T1000 (cell line): Measurements from ENCODE around the gene PKN1.
A peak's percentile ranks its signal among the peaks of the same experiment; 100 is the strongest.

ENCODE experiments used
- DNase-seq: peaks from one replicate; lab custom pipeline; 2025; ENCODE audit warnings: mixed read lengths; lab: John Stamatoyannopoulos, UW

Gene PKN1

DNA sequence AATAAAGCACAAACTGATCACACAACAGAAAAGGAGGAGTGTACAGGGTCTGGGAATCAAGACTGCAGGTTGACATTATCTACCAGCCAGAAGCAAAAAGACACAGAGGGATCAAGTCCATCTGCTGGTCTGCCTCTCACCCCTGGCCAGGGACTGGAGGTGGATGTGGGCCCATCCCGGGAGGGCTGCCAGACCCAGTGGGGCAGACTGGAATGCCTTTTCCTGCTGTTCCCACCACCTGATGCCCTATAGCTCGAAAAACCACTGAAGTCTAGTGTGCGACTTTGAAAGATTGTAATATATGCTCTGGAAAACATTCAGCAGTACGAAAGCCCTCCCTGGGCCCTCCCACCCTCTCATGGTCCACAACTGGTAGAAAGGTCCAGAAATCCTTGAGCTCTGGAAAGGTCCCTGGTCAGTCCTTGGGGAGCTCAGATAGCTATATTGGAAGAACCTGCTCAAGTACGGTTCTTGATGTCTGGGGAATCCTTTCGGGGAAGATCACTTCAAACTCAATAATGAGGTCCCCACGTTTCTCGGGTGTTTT is 82.5 kb downstream of the PKN1 start:
- no peak for DNase-seq

DNA sequence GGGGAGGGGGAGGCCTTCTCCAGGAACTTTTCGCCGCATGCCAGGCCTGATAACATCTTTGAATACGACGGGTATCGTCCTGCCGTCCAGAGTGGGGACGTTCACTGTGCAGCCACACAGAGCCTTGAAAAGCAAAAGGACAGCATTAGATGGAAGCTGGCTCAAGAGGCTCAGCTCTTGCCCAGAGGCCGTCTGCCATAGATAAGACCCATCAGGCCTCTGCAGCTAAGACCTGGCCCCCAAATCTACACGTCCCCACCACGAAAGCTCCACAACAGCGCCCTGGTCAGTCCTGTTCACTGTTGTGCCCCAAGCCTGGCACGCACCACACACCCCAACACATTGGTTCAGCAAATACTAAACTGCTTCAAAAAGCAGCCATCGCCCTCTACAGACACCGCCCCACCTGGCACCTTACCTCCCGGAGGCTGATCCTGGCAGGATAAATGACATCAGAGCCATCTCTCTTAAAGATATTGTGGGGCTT is 83.0 kb downstream of the PKN1 start:
- DNase-seq, result no peak

DNA sequence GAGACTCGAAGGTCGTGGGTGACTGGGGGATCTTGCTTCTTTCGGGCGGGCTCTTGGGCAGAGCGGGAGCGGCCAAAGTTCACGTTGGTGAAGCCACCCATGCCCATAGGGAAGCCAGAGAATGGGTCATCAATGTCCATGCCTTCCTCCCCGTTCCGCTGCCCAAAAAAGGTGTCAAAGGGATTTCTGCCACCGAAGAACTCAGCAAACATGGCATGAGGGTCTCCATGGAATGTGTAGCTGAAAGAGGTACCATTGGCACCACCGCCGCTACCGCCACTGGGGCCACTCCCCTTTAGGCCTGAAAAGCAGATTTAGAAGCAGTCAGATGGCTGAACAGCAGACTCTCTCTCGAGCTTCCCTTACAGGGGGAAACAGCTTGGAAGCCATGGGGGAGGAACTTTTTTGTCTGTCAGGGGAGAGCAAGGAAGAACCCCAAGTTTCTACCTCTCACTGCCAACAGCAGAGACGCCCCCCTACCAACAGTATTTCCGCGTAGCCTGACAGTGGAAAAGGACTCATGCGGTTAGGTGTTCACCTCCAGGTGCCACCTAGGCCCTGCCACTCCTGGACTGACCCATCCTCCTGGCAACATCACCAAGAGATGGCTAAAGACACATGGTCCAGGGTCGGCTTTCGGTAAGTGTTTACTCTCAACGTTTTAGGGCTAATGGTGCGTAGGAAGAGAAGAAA is 83.8 kb downstream of the PKN1 start:
- DNase-seq, result no peak

DNA sequence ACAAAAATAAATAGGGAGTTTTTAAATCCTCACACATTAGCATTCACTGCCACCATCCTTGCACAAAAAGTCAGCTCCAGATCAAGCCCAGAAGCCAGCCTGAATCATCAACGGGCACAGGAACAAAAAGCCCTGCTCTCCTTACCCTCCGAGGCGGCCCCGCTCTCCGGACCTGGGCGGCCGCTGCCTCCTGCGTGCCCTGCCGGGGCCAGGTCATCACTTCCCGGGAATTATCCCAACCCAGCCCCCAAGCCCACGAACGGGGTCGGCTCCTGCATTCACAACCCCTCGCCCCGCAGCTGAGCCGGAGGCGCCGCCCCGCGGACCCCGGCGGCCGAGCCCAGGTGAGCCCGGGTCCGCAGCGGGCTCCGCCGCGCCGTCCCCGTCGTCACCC is 84.3 kb downstream of the PKN1 start:
- no peak for DNase-seq

DNA sequence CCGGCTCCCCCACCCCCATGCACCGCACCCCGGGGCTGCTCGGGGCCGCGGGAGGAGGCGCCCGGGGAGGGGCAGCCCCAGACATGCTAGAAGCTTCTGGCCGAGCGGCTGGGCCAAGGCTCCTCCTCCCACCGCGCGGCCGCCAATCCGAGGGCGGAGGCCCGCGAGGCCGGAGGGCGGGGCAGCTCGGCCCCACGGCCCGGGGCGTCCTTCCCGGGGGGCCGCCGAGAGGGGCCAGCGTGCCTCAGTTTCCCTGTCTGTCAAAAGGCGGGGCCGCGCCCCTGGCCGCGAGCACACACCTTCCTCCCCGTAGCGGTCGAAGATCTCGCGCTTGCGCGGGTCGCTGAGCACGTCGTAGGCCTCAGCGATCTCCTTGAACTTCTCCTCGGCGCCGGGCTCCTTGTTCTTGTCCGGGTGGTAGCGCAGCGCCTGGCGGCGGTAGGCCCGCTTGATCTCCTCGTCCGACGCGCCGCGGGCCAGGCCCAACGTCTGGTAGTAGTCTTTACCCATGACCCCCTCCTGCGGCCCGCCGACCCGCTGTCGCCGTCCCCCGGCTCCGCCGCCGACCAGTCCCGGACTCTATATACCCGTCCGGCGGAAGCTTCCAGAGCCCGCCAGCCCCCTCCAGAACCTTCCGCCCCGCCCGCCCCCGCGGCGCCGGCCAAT is 84.9 kb downstream of the PKN1 start, which contains the start of gene DNAJB1:
Gene DNAJB1 (minus strand): TSS at position 558 of the 666 bp plus-strand sequence. CDS start 48 bp downstream, at position 510.
- peak; percentile 84 for DNase-seq

DNA sequence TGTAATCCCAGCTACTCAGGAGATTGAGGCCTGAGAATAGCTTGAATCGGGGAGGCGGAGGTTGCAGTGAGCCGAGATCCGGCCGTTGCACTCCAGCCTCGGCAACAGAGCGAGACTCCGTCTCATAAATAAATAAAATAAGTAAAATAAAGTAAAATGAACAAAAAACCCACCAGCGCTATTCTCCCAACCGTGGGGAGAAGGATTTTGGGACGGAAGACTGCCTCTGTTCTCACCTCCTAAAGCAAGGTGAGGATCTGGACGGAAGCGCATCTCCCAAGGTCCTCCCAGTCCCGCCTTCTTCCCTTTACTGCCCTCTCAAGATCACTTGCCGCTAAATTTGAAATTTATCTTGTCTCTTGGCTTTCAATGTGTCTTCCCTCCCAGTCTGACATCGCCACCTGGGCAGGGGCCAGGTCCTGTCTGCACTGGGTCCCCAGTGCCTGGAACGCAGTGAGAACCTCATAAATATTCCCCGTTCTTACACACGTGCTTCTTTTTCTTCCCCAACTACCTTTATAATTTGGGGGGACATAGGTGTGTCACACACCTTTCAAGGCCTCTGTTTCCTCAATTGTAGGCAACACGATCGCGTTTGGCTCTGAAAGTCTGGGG is 86.2 kb downstream of the PKN1 start:
- no peak for DNase-seq

DNA sequence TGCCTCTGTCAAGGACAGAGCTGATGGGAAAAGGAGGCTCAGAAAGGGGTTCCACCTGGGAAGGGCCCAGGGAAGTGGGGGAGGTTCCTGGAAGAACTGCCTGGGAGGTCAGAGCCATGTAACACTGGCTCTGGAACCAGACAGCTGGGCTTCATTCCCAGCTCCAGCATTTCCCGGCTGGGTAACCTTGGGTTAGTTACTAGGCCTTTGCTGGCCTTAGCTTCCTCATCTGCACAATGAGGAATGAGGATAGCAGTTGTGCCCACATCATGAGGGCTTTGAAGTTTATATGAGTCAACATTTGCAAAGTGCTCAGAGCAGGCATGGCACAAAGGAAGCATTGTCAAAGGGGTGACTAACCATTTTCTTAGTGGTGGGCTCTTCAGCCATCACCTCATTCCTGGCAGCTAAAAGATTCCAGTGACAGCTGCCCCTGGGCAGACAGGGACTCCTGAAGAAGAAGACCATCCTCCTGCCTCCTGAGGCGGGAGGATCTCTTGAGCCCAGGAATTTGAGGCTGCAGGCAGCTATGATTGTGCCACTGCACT is 86.8 kb downstream of the PKN1 start:
- DNase-seq, result peak; percentile 42

DNA sequence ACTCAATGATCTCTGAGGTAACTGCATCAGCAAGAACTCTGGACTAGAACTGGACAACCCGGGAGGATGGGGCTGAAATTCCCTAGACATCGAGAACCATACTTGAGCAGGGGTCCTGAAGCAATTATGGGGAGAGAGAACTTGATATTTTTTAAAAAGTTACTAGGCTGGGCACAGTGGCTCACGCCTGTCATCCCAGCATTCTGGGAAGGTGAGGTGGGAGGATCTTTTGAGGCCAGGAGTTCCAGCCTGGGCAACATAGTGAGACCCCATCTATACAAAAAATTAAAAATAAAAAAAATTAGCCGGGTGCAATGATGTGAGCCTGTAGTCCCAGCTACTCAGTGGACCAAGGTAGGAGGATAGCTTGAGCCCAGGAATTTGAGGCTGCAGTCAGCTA is 87.4 kb downstream of the PKN1 start:
- DNase-seq, result no peak
